Esophagus squamous epithelium (tissue), 5 donors: ENCODE results near the gene STOML1. TPM values are rescaled to one million over a fixed set of nuclear protein-coding genes. Genes with fewer than 3 reads are reported as not detected.
A peak's percentile ranks its signal among the peaks of the same experiment; 100 is the strongest.

Experiments
- DNase-seq: peaks from one replicate; lab custom pipeline; 2025; lab: John Stamatoyannopoulos, UW
- H3K27ac ChIP-seq, 4 donors: fragments of 200-600 bp; sonication (generic); one replicate each; pipeline ENCODE4 v1.5.1; 2016 to 2019; ENCODE audit warnings: mild to moderate bottlenecking in 1 of 4
- H3K27me3 ChIP-seq, 4 donors: fragments of 200-600 bp; sonication (generic); 1 replicate in 3 of 4; 2 replicates in 1 of 4; pipeline versions ENCODE4 v1.5.1 to v1.6.0; 2017 to 2021; ENCODE audit warnings: antibody characterized with exemption in 1 of 4
- H3K36me3 ChIP-seq, 3 donors: fragments of 200-600 bp; sonication (generic); one replicate each; pipeline ENCODE4 v1.5.1; 2016 to 2019
- H3K4me1 ChIP-seq, 3 donors: fragments of 200-600 bp; sonication (generic); one replicate each; pipeline ENCODE4 v1.5.1; 2017 to 2019
- H3K4me3 ChIP-seq, 4 donors: fragments of 200-600 bp; sonication (generic); 1 replicate in 3 of 4; 2 replicates in 1 of 4; pipeline ENCODE4 v1.5.1; 2016 to 2019; ENCODE audit warnings: mild to moderate bottlenecking in 2 of 4, moderate library complexity in 1 of 4
- H3K9me3 ChIP-seq, 3 donors: fragments of 200-600 bp; sonication (generic); one replicate each; pipeline ENCODE4 v1.5.1; 2016 to 2019
- CTCF ChIP-seq, 6 experiments: fragments of 450-650 bp in 4 of 6; fragments of 200-600 bp in 2 of 6; sonication (generic) in 2 of 6; IDR thresholded peaks; one replicate each; pipeline ENCODE4 v1.5.1; 2016 to 2019; ENCODE audit warnings: antibody characterized with exemption in 6 of 6, mild to moderate bottlenecking in 4 of 6, moderate library complexity in 4 of 6
- POLR2A ChIP-seq, 4 donors: fragments of 450-650 bp; IDR thresholded peaks; one replicate each; pipeline ENCODE4 v1.6.1; 2017; ENCODE audit warnings: antibody characterized with exemption in 4 of 4, mild to moderate bottlenecking in 4 of 4, moderate library complexity in 3 of 4
- WGBS, 2 donors: methylation state at CpG; one replicate each; pipeline ENCODE4 v1.1.5; 2018; 5-methylcytosine and 5-hydroxymethylcytosine counted together
- intact Hi-C: fragments of 100-400 bp; cut with DNase I; formaldehyde crosslinking; loops from one replicate; pipeline ENCODE4 v1.15.0; 2022
- total RNA-seq, 4 donors: library from RNA; depleted of rRNA; stranded (reverse); fragments of >200 nt; gene quantifications; one replicate each; pipeline ENCODE4 v1.1.0, GENCODE V29; 2016
- donor health status: DM: yes; HTN: yes; CAD: no.

The STOML1 gene
- total RNA-seq, 4 donors from 2014 or later, result 8.3 to 14.8 (median 11.1) TPM

DNA sequence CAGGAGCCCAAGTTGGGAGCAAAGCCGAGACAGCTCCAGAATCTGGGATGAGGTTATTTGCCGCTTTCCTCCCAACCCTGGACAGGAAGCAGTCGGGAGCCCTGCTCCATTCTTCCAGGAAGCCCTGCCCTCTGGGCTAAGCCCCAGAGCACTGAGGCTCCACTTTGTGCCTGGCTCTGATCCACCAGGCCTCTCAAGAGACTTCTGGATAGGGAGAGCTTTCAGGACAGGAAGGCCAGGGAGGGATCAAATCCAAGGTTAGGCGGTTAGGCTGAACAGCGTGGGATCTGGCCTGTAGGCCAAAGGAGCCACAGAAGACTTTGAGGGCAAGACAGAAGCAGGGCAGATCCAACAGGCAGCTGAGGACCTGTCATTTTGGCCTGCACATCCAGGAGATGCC, 835 bp downstream of the STOML1 start:
- no peak for DNase-seq
- Histone ChIP-seq H3K36me3 (peaks cover 0 to 15% (median 0%) of the 10 kb centered on the region in 3 donors), H3K4me3 (peak overlapping the region; percentile 61 to 85 (median 72)), H3K9me3 (no peaks in the 10 kb centered on the region), H3K27ac (peak overlapping the region; percentile 88 to 91 (median 90)), H3K27me3 (no peaks in the 10 kb centered on the region), H3K4me1 (peaks cover 55 to 90% (median 69%) of the 10 kb centered on the region in 3 donors)
- intact Hi-C loops, result no loop called here
- TF ChIP-seq CTCF (IDR thresholded peaks at IDR 0.05) (no peak), POLR2A (IDR thresholded peaks at IDR 0.05) (no peak)
- WGBS, 2 donors, result 10 to 19% methylated on average over 2 to 3 of the region's 5 CpGs

- no peaks in the 10 kb centered on the region for H3K9me3 ChIP-seq
- peaks cover 0 to 22% (median 0%) of the 10 kb centered on the region in 3 donors for H3K36me3 ChIP-seq
- WGBS, 2 donors, result 62 to 64% methylated on average over 8 to 9 of the region's 9 CpGs
- peak overlapping the region; percentile 88 to 91 (median 90) for H3K27ac ChIP-seq
- no peak overlapping the region for H3K4me3 ChIP-seq
- no peaks in the 10 kb centered on the region for H3K27me3 ChIP-seq
- intact Hi-C loops, result no loop called here
- peaks cover 55 to 90% (median 69%) of the 10 kb centered on the region in 3 donors for H3K4me1 ChIP-seq
- TF ChIP-seq POLR2A (IDR thresholded peaks at IDR 0.05), result no peak
- no peak for TF ChIP-seq CTCF (IDR thresholded peaks at IDR 0.05)
- no peak for DNase-seq
These were observed 1.7 kb downstream of the STOML1 start for GRCh38 chr15:73990250-73991005.

DNA sequence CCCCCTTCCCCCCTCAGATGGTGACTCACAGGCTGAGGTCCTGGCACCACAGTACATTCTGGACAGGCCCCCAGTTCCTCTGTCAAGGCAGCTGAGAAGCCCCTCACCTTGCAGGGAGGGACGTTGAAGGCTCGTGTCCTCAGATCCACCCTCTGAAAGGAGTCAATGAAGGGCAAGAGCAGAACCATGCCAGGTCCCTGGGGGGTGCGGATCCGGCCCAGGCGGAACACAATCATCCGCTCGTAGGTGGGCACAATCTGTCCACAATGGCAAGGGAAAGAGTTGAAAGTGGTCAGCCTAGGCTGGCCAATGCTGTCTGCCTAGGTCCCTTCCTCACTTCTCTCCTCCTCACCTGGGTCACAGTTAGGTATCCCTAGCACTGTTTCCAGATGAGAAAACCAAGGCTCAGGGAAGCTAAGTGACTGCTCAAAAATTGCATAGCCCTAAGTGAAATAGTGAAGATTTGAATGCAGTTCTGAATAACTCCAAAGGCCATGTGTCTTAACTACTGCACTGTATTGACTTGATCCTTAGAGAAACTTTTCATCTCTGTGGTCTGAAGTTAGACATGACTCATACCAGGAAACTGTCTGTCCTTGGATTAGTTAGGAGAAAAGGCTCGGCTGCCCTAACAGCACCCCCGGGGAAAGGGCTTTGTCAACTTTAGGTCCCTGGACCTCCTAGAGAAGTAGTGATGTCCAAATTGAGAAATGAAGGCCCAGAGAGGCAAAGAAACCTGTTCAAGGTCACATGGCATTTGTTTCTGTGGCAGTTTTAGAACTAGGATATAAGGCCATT, 2.9 kb downstream of the STOML1 start:
- DNase-seq, result no peak
- 13 to 27% methylated on average over 2 to 4 of the region's 9 CpGs for WGBS, 2 donors

DNA sequence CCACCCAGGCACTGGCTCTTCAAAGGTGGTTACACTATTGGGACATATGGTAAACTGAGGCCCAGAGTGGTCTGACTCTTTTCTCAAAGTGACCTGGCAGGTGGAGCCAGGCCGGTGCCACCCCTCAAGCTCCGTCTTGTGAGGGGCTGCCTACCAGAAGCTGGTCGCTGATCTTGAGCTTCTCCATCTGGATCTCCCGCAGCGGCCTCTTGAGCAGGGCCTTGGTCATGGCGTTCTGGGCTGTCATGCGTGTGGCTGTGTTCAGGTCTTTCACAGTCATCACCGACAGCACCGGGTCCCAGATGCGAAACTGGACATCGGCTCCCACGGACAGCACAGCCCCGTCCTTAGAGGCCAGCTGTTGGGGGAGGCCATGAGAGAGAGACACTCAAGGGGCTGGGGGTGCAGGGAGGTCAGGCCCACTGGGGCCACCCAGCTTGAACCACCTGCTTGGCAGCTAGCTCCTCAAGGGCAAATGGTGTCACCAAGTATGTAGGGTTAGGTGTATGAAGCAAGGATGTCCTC, 3.6 kb downstream of the STOML1 start:
- no peaks in the 10 kb centered on the region for H3K27me3 ChIP-seq
- peaks cover 57 to 98% (median 78%) of the 10 kb centered on the region in 3 donors for H3K4me1 ChIP-seq
- no peak for DNase-seq
- H3K36me3 ChIP-seq, result peaks cover 0 to 39% (median 0%) of the 10 kb centered on the region in 3 donors
- no peak overlapping the region for H3K4me3 ChIP-seq
- 100% methylated on average over 3 of the region's 13 CpGs; no CpG with 5 or more reads in 1 of the 2 donors for WGBS, 2 donors
- intact Hi-C loops, result no loop called here
- H3K27ac ChIP-seq, result peak overlapping the region; percentile 59 to 91 (median 90)
- TF ChIP-seq CTCF (IDR thresholded peaks at IDR 0.05), result no peak
- no peak for TF ChIP-seq POLR2A (IDR thresholded peaks at IDR 0.05)
- H3K9me3 ChIP-seq, result no peaks in the 10 kb centered on the region

More for the DNA sequence above, 2.9 kb downstream of the STOML1 start:
- H3K27ac ChIP-seq, result peak overlapping the region; percentile 59 to 91 (median 90)
- TF ChIP-seq CTCF (IDR thresholded peaks at IDR 0.05) (no peak), POLR2A (IDR thresholded peaks at IDR 0.05) (no peak)
- H3K36me3 ChIP-seq, result peaks cover 0 to 34% (median 0%) of the 10 kb centered on the region in 3 donors
- no peaks in the 10 kb centered on the region for H3K27me3 ChIP-seq
- peaks cover 57 to 98% (median 78%) of the 10 kb centered on the region in 3 donors for H3K4me1 ChIP-seq
- intact Hi-C loops, result no loop called here
- H3K4me3 ChIP-seq, result no peak overlapping the region
- no peaks in the 10 kb centered on the region for H3K9me3 ChIP-seq
